ENCODE measurements around the gene ARHGEF40.

Gene ARHGEF40

GRCh38 chr14:21108791-21109190 is 38.7 kb downstream of the ARHGEF40 start:
- peaks cover 0 to 29% (median 18%) of the 10 kb centered on the region in 4 donors for H3K4me1 ChIP-seq
- no peak overlapping the region for H3K27ac ChIP-seq
- H3K36me3 ChIP-seq, result no peaks in the 10 kb centered on the region
- no peak overlapping the region for H3K4me3 ChIP-seq
- no peaks in the 10 kb centered on the region for H3K27me3 ChIP-seq
- intact Hi-C loops (cut with DNase I; ENCODE audit: low total_unique reads), result no loop called here
- DNase-seq, result no peak
- TF ChIP-seq, protein P1, sequence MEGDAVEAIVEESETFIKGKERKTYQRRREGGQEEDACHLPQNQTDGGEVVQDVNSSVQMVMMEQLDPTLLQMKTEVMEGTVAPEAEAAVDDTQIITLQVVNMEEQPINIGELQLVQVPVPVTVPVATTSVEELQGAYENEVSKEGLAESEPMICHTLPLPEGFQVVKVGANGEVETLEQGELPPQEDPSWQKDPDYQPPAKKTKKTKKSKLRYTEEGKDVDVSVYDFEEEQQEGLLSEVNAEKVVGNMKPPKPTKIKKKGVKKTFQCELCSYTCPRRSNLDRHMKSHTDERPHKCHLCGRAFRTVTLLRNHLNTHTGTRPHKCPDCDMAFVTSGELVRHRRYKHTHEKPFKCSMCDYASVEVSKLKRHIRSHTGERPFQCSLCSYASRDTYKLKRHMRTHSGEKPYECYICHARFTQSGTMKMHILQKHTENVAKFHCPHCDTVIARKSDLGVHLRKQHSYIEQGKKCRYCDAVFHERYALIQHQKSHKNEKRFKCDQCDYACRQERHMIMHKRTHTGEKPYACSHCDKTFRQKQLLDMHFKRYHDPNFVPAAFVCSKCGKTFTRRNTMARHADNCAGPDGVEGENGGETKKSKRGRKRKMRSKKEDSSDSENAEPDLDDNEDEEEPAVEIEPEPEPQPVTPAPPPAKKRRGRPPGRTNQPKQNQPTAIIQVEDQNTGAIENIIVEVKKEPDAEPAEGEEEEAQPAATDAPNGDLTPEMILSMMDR (IDR thresholded peaks at IDR 0.05), result no peak
- H3K9me3 ChIP-seq, result no peaks in the 10 kb centered on the region

- Histone ChIP-seq H3K9me3 (no peaks in the 10 kb centered on the region), H3K4me3 (no peak overlapping the region), H3K27ac (no peak overlapping the region), H3K4me1 (peaks cover 0 to 25% (median 18%) of the 10 kb centered on the region in 4 donors), H3K36me3 (no peaks in the 10 kb centered on the region), H3K27me3 (no peaks in the 10 kb centered on the region)
- intact Hi-C loops (cut with DNase I; ENCODE audit: low total_unique reads), result no loop called here
- TF ChIP-seq, protein P1 (IDR thresholded peaks at IDR 0.05), result no peak
- no peak for DNase-seq
These were observed 39.5 kb downstream of the ARHGEF40 start for GRCh38 chr14:21109377-21110138.

DNA sequence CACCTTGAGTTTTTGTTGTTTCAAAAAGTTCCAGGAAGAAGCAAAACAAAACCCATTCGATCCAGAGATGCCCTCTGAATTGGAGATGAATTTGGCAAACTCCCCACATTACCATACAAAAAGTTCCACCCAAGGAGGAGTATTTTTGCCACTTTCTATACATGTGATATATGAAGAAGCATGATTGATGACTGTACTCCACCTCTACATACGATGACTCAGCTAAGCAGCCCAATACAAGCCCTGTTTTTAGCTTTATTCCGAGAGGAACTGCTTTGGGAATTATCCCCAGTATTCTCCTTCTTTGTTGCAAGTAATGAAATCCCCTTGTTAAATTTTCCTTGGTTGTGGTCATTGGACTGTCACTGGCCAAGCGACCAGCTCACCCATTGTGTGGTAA is 42.2 kb downstream of the ARHGEF40 start:
- DNase-seq, result no peak
- Histone ChIP-seq H3K4me1 (peaks cover 0 to 2% (median 2%) of the 10 kb centered on the region in 4 donors), H3K36me3 (no peaks in the 10 kb centered on the region), H3K27me3 (no peaks in the 10 kb centered on the region), H3K9me3 (no peaks in the 10 kb centered on the region), H3K27ac (no peak overlapping the region), H3K4me3 (no peak overlapping the region)
- intact Hi-C loops (cut with DNase I; ENCODE audit: low total_unique reads), result no loop called here
- TF ChIP-seq, protein P1 (IDR thresholded peaks at IDR 0.05), result no peak

DNA sequence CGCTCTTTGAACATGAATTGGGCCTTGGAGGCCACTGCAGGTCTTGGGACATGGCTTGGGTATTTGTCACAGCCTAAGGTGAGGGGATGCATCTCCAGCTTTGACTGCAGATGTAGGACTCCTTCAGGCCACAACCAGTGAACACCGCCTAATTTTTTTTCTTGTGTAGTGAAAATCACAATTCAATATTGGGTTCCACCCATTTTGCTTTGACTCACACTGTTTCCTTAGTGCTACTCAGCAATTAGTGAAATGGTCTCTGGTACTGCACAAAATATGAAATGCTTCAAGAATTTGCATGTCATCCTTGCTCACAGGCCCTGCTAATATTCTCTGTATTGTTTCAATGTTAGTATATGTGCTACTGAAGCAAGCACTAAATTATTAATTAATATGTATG is 43.3 kb downstream of the ARHGEF40 start:
- Histone ChIP-seq H3K27ac (no peak overlapping the region), H3K9me3 (no peaks in the 10 kb centered on the region), H3K36me3 (no peaks in the 10 kb centered on the region), H3K4me3 (no peak overlapping the region), H3K4me1 (no peaks in the 10 kb centered on the region), H3K27me3 (no peaks in the 10 kb centered on the region)
- DNase-seq, result no peak
- intact Hi-C loops (cut with DNase I; ENCODE audit: low total_unique reads), result no loop called here
- TF ChIP-seq, protein P1 (IDR thresholded peaks at IDR 0.05), result no peak

DNA sequence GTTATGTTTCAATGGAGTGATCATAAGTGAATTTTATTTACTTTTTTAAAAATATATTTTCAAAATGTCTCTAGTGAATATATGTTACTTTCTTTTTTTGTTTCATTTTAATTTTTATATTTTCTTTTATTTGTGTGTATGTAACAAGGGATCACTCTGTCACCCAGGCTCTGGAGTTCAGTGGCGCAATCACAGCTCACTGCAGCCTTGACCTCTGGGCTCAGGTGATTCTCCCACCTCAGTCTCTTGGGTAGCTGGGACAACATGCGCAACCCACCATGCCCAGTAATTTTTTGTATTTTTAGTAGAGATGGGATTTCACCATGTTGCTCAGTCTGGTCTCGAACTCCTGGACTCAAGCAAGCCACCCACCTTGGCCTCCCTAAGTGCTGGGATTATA is 48.8 kb downstream of the ARHGEF40 start:
- TF ChIP-seq, protein P1 (IDR thresholded peaks at IDR 0.05), result no peak
- no peaks in the 10 kb centered on the region for H3K9me3 ChIP-seq
- intact Hi-C loops (cut with DNase I; ENCODE audit: low total_unique reads), result no loop called here

More for the DNA sequence above, 48.8 kb downstream of the ARHGEF40 start:
- Histone ChIP-seq H3K27me3 (no peaks in the 10 kb centered on the region), H3K27ac (no peak overlapping the region), H3K4me3 (no peak overlapping the region), H3K36me3 (no peaks in the 10 kb centered on the region), H3K4me1 (no peaks in the 10 kb centered on the region)
- DNase-seq, result no peak
